Measurements from ENCODE around the gene KMT2B.

The KMT2B gene

GRCh38 chr19:35755550-35756376 lies 38.0 kb downstream of the KMT2B start:
- Histone ChIP-seq H3K27ac (peak overlapping the region; percentile 11), H3K9me3 (ENCODE audit: control insufficient read depth, low read length) (no peaks in the 10 kb centered on the region), H3K36me3 (ENCODE audit: control insufficient read depth, insufficient read depth, low read length) (no peaks in the 10 kb centered on the region), H3K4me2 (ENCODE audit: low read length) (no peak overlapping the region), H3K9ac (no peak overlapping the region), H3K4me1 (peaks cover 10% of the 10 kb centered on the region), H3K27me3 (ENCODE audit: control insufficient read depth, insufficient read depth, low read length) (no peaks in the 10 kb centered on the region), H3K4me3 (ENCODE audit: low read depth, low read length) (no peak overlapping the region), H3K79me2 (peaks cover 10% of the 10 kb centered on the region), H2AFZ (no peak overlapping the region)
- TF ChIP-seq, protein P1, sequence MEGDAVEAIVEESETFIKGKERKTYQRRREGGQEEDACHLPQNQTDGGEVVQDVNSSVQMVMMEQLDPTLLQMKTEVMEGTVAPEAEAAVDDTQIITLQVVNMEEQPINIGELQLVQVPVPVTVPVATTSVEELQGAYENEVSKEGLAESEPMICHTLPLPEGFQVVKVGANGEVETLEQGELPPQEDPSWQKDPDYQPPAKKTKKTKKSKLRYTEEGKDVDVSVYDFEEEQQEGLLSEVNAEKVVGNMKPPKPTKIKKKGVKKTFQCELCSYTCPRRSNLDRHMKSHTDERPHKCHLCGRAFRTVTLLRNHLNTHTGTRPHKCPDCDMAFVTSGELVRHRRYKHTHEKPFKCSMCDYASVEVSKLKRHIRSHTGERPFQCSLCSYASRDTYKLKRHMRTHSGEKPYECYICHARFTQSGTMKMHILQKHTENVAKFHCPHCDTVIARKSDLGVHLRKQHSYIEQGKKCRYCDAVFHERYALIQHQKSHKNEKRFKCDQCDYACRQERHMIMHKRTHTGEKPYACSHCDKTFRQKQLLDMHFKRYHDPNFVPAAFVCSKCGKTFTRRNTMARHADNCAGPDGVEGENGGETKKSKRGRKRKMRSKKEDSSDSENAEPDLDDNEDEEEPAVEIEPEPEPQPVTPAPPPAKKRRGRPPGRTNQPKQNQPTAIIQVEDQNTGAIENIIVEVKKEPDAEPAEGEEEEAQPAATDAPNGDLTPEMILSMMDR (IDR thresholded peaks at IDR 0.05) = no peak

DNA sequence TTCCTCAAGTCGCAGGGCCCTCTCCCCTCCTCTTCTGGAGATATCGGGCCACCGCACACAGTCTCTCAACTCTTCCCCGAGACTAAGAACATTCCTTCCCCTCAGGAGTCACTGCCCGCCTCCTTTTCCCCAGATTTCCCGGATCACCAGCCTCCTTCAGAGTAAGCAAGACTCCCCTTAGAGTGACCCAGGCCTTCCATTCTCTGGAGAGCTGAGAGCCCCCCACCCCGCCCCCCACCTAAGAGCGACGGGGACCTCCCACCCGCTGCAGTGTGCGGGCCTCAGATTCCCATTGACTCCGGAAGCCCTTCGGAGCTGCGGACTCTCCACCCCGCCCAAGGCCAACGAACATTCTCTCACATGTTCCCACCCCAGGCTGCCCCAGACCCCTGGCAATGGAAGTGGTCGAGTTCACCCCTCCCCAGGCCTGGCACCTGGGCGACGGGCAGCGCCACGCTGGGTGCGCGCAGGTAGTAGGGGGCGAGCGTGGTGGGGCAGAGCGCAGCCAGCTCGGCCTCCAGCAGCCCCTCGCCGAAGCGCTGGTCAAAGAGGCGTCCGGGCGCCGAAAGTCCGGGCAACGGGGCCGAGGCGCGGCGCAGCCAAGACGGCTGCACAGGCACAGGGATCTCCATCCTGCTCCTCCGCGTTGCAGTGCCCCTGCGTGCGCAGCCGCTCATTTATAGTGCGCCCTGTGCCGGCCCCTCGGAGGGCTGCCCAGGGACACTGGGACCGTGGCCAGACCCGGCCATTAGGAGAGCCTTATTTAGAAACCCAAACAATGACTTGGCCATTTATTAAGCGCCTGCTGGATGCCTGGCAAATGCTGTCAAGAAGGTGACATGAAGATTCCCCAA lies 38.8 kb downstream of the KMT2B start, which contains the start of gene HSPB6:
Gene HSPB6, minus strand, starts transcription at position 653 of the 854 bp plus-strand sequence. Its CDS starts 21 bp downstream, at position 632.
- H2AFZ ChIP-seq = peak within 1 kb of the TSS; percentile 98
- H3K79me2 ChIP-seq = peaks cover 12% of the 10 kb centered on the region
- peak within 1 kb of the TSS; percentile 98 for H3K4me3 ChIP-seq (ENCODE audit: low read depth, low read length)
- H3K27ac ChIP-seq = peak within 1 kb of the TSS; percentile 96
- H3K36me3 ChIP-seq (ENCODE audit: control insufficient read depth, insufficient read depth, low read length) = no peaks in the 10 kb centered on the region
- H3K4me1 ChIP-seq = peaks cover 10% of the 10 kb centered on the region
- H3K9ac ChIP-seq = no peak within 1 kb of the TSS
- TF ChIP-seq, protein P1 (IDR thresholded peaks at IDR 0.05) = no peak
- no peaks in the 10 kb centered on the region for H3K27me3 ChIP-seq (ENCODE audit: control insufficient read depth, insufficient read depth, low read length)
- H3K4me2 ChIP-seq (ENCODE audit: low read length) = peak within 1 kb of the TSS; percentile 70
- no peaks in the 10 kb centered on the region for H3K9me3 ChIP-seq (ENCODE audit: control insufficient read depth, low read length)

DNA sequence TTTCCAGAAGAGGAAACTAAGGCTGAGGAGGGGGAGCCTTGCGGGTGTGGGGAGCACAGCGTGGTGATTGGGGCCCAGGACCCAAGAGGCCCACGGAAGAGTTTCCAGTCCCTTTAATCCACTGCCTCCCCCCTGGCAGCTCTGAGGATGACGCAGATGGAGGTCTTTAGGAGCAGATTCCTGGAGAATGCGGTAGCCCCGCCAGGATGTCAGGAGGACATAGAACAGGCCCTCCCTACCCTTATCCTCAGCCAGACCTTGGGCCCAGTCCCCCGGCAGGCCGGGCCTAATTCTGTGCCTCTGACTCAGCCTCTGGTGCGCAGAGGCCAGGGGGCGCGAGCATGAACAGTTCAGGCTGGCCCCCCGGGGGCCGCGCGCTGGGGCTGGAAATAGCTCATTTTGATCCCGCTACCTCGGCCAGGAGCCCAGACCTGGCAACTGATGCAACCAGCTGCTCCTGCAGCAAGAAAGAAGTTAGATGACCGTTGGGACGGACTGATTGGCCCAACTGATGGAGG lies 39.5 kb downstream of the KMT2B start:
- Histone ChIP-seq H2AFZ (peak overlapping the region; percentile 98), H3K4me3 (ENCODE audit: low read depth, low read length) (peak overlapping the region; percentile 98), H3K79me2 (peaks cover 12% of the 10 kb centered on the region), H3K9ac (no peak overlapping the region), H3K27ac (peak overlapping the region; percentile 11), H3K27me3 (ENCODE audit: control insufficient read depth, insufficient read depth, low read length) (no peaks in the 10 kb centered on the region), H3K36me3 (ENCODE audit: control insufficient read depth, insufficient read depth, low read length) (no peaks in the 10 kb centered on the region), H3K9me3 (ENCODE audit: control insufficient read depth, low read length) (no peaks in the 10 kb centered on the region), H3K4me2 (ENCODE audit: low read length) (peak overlapping the region; percentile 70), H3K4me1 (peaks cover 10% of the 10 kb centered on the region)
- TF ChIP-seq, protein P1 (IDR thresholded peaks at IDR 0.05) = no peak

GRCh38 chr19:35757749-35758608 lies 40.2 kb downstream of the KMT2B start, which contains the start of gene PROSER3:
Gene PROSER3 (plus strand): TSS chr19:35758176. CDS start chr19:35758216, 40 bp downstream.
- Histone ChIP-seq H3K4me3 (ENCODE audit: low read depth, low read length) (peak within 1 kb of the TSS; percentile 98), H3K36me3 (ENCODE audit: control insufficient read depth, insufficient read depth, low read length) (no peaks in the 10 kb centered on the region), H2AFZ (peak within 1 kb of the TSS; percentile 98), H3K27me3 (ENCODE audit: control insufficient read depth, insufficient read depth, low read length) (no peaks in the 10 kb centered on the region), H3K79me2 (peaks cover 12% of the 10 kb centered on the region), H3K9ac (peak within 1 kb of the TSS; percentile 82), H3K27ac (peak within 1 kb of the TSS; percentile 96), H3K9me3 (ENCODE audit: control insufficient read depth, low read length) (no peaks in the 10 kb centered on the region), H3K4me1 (peaks cover 10% of the 10 kb centered on the region), H3K4me2 (ENCODE audit: low read length) (peak within 1 kb of the TSS; percentile 72)
- TF ChIP-seq, protein P1 (IDR thresholded peaks at IDR 0.05) = no peak

Data from parathyroid adenoma (tissue), 2 donors.